MM.1S (cell line): ENCODE measurements around the gene USP32.

Experiments
- CTCF ChIP-seq: fragments of 300-600 bp; sonication (generic); IDR thresholded peaks from 2 replicates; pipeline ENCODE4 v1.5.1; 2016; ENCODE audit warnings: antibody characterized with exemption, low read length, mixed read lengths
- EZH2 ChIP-seq: fragments of 300-600 bp; sonication (generic); optimal IDR thresholded peaks from 2 replicates; pipeline ENCODE3; 2017; ENCODE audit warnings: low read depth, mild to moderate bottlenecking, antibody characterized with exemption, low read length, mixed read lengths
- EZH2phosphoT487 ChIP-seq: fragments of 300-600 bp; sonication (generic); IDR thresholded peaks from 2 replicates; pipeline ENCODE4 v1.6.1; 2018; ENCODE audit warnings: antibody characterized with exemption, low read length

GRCh38 chr17:60269417-60269816 lies 122.5 kb downstream of the USP32 start:
- TF ChIP-seq CTCF: no peak
- TF ChIP-seq EZH2: no peak
- TF ChIP-seq EZH2phosphoT487: no peak
